ENCODE data around the gene AUP1.
A peak's percentile ranks its signal among the peaks of the same experiment; 100 is the strongest.

AUP1 gene

GRCh38 chr2:74554820-74555531 lies 25.5 kb upstream of the AUP1 start:
- DNase-seq (ENCODE audit: low spot score): no peak
- Histone ChIP-seq H3K4me3 (ENCODE audit: severe bottlenecking) (peak overlapping the region; percentile 64), H3K4me1 (ENCODE audit: insufficient read depth, poor library complexity, severe bottlenecking) (peaks cover 8% of the 10 kb centered on the region), H3K9me3 (ENCODE audit: severe bottlenecking) (no peaks in the 10 kb centered on the region), H3K27me3 (ENCODE audit: insufficient read depth, poor library complexity, severe bottlenecking) (no peaks in the 10 kb centered on the region), H3K27ac (ENCODE audit: poor library complexity, severe bottlenecking) (no peak overlapping the region), H3K36me3 (ENCODE audit: low read depth) (no peaks in the 10 kb centered on the region)
- TF ChIP-seq CTCF (IDR thresholded peaks at IDR 0.05; ENCODE audit: poor library complexity, severe bottlenecking): no peak
- no peak for ATAC-seq (ENCODE audit: low read depth)

GRCh38 chr2:74553892-74554819 lies 24.6 kb upstream of the AUP1 start, which contains the start of the genes DOK1 and LOXL3:
Gene DOK1, plus strand, starts transcription at chr2:74554720. Its CDS starts 35 bp downstream, at chr2:74554755.
Gene LOXL3, minus strand, starts transcription at chr2:74553942. Its CDS starts 1,308 bp downstream, at chr2:74552634.
- no peak for TF ChIP-seq CTCF (IDR thresholded peaks at IDR 0.05; ENCODE audit: poor library complexity, severe bottlenecking)
- Histone ChIP-seq H3K36me3 (ENCODE audit: low read depth) (no peaks in the 10 kb centered on the region), H3K4me3 (ENCODE audit: severe bottlenecking) (peak within 1 kb of the TSS; percentile 64), H3K4me1 (ENCODE audit: insufficient read depth, poor library complexity, severe bottlenecking) (peaks cover 6% of the 10 kb centered on the region), H3K27me3 (ENCODE audit: insufficient read depth, poor library complexity, severe bottlenecking) (no peaks in the 10 kb centered on the region), H3K9me3 (ENCODE audit: severe bottlenecking) (no peaks in the 10 kb centered on the region), H3K27ac (ENCODE audit: poor library complexity, severe bottlenecking) (no peak within 1 kb of the TSS)
- DNase-seq (ENCODE audit: low spot score) (no peak), ATAC-seq (ENCODE audit: low read depth) (peak; percentile 66)

DNA sequence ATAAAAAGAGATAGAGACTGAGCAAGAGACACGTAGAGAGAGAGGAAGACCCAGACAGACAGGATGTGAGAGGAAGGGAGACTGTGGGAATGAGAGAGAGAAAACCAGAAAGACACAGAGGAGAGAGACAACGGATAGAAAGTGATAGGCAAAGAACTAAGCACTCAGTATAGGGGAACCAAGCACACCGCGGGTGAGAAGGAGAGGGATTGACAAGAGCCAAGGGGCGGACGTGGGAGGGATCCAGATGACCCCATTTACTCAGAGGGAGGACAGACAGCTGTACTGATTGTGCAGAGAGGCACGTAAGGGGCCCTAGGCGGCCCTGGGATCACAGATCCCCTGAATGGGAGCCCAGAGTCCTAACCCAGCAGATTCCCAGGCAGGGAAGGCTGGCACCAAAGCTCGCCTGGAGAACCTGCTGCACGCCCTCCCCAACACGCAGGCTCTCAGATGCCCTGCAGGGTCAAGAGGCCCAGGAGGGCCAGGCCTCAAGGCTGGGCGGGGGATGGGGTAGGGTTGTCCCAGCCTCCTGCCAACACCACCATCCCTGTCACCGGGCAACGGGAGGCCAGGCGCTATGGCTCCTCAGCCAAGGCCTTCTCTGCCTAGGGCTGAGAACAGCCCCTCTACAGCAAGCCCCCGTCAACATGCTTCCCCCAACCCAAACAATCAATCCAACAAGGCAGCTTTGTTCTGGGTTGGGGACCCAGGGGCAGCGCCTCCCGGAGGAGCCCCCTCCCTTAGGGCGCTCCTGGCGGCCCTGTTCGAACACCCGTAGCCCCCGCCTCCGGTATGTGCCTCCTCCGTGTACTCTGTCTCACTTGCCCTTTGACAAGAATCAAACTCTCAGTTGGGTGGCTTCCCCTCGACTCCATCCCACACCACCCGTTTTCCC lies 23.7 kb upstream of the AUP1 start:
- Histone ChIP-seq H3K36me3 (ENCODE audit: low read depth) (no peaks in the 10 kb centered on the region), H3K27me3 (ENCODE audit: insufficient read depth, poor library complexity, severe bottlenecking) (no peaks in the 10 kb centered on the region), H3K9me3 (ENCODE audit: severe bottlenecking) (no peaks in the 10 kb centered on the region), H3K4me3 (ENCODE audit: severe bottlenecking) (peak overlapping the region; percentile 64), H3K27ac (ENCODE audit: poor library complexity, severe bottlenecking) (no peak overlapping the region), H3K4me1 (ENCODE audit: insufficient read depth, poor library complexity, severe bottlenecking) (peaks cover 6% of the 10 kb centered on the region)
- DNase-seq (ENCODE audit: low spot score) (no peak), ATAC-seq (ENCODE audit: low read depth) (no peak)
- no peak for TF ChIP-seq CTCF (IDR thresholded peaks at IDR 0.05; ENCODE audit: poor library complexity, severe bottlenecking)

DNA sequence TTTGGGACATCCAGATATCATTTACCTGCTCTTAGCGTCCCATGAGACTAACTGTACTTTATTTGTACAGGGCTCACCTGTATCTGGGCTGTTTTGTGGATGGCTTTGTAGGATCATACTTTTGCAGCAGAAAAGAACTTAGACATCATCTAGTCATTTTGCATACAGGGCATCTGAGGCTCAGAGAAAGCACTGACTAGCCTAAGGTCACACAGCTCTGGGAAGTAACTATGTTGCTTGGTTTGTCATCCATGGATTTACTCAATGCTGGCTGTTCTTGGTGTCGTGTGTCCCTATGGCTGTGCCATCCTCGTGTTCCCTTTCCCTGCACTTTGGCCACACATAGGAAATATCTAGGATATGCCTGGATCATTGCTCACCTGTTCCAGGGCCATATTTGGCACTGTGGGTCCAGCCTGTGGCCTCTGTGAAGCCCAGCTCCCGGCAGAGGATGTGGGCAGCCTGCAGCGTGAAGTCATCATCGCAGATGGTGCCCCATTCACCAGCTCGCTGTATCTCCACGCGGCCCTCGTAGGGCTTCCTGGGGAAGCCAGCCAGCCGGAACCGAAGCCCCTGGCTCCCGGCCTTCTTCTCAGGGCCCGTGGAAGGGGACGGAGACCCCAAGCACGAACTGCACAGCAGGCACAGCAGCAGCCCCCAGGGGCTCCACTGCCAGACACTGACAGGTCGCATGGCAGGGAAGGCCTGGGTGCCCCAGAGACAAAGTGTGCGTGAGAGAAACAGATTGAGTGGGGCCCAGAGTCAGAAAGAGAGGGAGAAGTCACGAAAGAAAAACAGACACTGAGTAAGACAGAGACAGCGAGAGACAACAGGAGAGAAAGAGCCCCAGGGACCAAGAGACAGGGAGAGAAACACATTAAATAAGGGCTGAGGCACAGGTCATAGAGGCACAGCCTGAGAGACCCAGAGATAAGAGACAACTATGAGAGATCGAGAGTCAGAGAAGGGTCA lies 22.7 kb upstream of the AUP1 start:
- no peak overlapping the region for H3K4me3 ChIP-seq (ENCODE audit: severe bottlenecking)
- DNase-seq (ENCODE audit: low spot score) (no peak), ATAC-seq (ENCODE audit: low read depth) (no peak)
- no peak overlapping the region for H3K27ac ChIP-seq (ENCODE audit: poor library complexity, severe bottlenecking)
- no peaks in the 10 kb centered on the region for H3K9me3 ChIP-seq (ENCODE audit: severe bottlenecking)
- TF ChIP-seq CTCF (IDR thresholded peaks at IDR 0.05; ENCODE audit: poor library complexity, severe bottlenecking): no peak
- H3K4me1 ChIP-seq (ENCODE audit: insufficient read depth, poor library complexity, severe bottlenecking): peaks cover 6% of the 10 kb centered on the region
- H3K36me3 ChIP-seq (ENCODE audit: low read depth): no peaks in the 10 kb centered on the region
- H3K27me3 ChIP-seq (ENCODE audit: insufficient read depth, poor library complexity, severe bottlenecking): no peaks in the 10 kb centered on the region
